GM21367 (cell line): Measurements from ENCODE around the gene P4HB.

Experiments
- ATAC-seq: cut with Tn5 transposase; IDR thresholded peaks from one replicate; pipeline ENCODE4 v1.9.1; 2021; ENCODE audit not compliant: unreplicated experiment

Gene P4HB

GRCh38 chr17:81794509-81794908 is 65.8 kb downstream of the P4HB start:
- ATAC-seq: no peak

- ATAC-seq: no peak
Measured at GRCh38 chr17:81794074-81794476, 66.3 kb downstream of the P4HB start.
